SJCRH30 (cell line): ENCODE data around the gene RAB28. TPM values are rescaled to one million over a fixed set of nuclear protein-coding genes. Genes with fewer than 3 reads are reported as not detected.

Source experiments
- DNase-seq, 2 experiments: peaks; one replicate each; pipeline ENCODE4 v3.0.0-alpha.2; 2015 to 2020
- H3K27ac ChIP-seq: fragments of 250-450 bp; sonication (Bioruptor Pico); 2 replicates; pipeline ENCODE4 v1.5.1; 2020; ENCODE audit warnings: mild to moderate bottlenecking, moderate library complexity
- H3K27me3 ChIP-seq: fragments of 250-450 bp; sonication (Bioruptor Pico); 2 replicates; pipeline ENCODE4 v1.5.1; 2020; ENCODE audit warnings: mild to moderate bottlenecking, moderate library complexity
- H3K36me3 ChIP-seq: fragments of 250-450 bp; sonication (Bioruptor Pico); 2 replicates; pipeline ENCODE4 v1.5.1; 2020; ENCODE audit warnings: mild to moderate bottlenecking, moderate library complexity
- H3K4me1 ChIP-seq: fragments of 250-450 bp; sonication (Bioruptor Pico); 2 replicates; pipeline ENCODE4 v1.5.1; 2020; ENCODE audit warnings: mild to moderate bottlenecking, moderate library complexity
- H3K4me3 ChIP-seq: fragments of 250-450 bp; sonication (Bioruptor Pico); 2 replicates; pipeline ENCODE4 v1.5.1; 2020; ENCODE audit warnings: mild to moderate bottlenecking, moderate library complexity
- H3K9me3 ChIP-seq: fragments of 250-450 bp; sonication (Bioruptor Pico); replicated peaks from 2 replicates; pipeline ENCODE4 v1.5.1; 2020; ENCODE audit warnings: mild to moderate bottlenecking, moderate library complexity
- total RNA-seq: library from RNA; depleted of rRNA; stranded (reverse); fragments of >200 nt; shearing (Covaris generic); gene quantifications from 2 replicates; pipeline ENCODE4 v1.2.3, GENCODE V29; 2014; rRNA removed

RAB28 gene
- total RNA-seq: 32.7 and 40.2 TPM in 2 replicates

DNA sequence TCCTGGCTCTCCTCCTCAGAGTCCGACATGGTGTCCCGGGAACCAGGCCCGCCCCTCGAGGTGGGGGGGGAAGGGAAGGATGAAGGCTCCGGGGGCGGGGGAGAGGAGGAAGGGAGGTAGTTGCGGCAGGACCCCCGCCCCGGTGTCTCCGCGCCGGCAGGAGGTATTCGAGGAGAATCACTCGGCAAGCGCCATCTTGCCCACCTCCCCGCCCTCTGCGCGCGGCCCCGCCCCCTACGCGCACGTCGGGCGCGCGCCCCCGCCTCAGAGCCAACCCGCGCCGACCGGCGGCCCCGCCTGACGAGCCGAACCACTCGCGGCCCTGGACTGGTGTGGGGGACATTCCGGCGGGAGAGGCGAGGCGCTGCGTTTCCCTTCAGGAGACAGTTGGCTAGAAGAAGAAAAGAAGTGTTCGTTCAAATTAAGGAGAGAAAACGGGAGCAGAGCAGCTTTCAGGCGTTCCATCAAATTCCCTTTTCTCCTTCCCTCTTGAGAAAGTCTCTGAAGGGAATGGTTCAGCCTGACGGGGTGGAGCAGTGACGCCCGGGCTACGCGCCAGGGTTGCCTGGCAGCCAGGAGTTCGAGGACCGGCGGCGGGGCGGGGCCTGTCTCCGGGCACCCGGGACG, at the start of gene RAB28:
RAB28 (minus strand) TSS at position 219 of the 627 bp plus-strand sequence.
- no peaks in the 10 kb centered on the region for H3K9me3 ChIP-seq
- H3K4me1 ChIP-seq: peaks cover 10% of the 10 kb centered on the region; the same call in 1 of the 2 replicates
- no peaks in the 10 kb centered on the region for H3K36me3 ChIP-seq
- H3K27ac ChIP-seq: peak within 1 kb of the TSS; percentile 96
- no peaks in the 10 kb centered on the region for H3K27me3 ChIP-seq
- DNase-seq: peak; percentile 92 to 95
- H3K4me3 ChIP-seq: peak within 1 kb of the TSS; percentile 75

DNA sequence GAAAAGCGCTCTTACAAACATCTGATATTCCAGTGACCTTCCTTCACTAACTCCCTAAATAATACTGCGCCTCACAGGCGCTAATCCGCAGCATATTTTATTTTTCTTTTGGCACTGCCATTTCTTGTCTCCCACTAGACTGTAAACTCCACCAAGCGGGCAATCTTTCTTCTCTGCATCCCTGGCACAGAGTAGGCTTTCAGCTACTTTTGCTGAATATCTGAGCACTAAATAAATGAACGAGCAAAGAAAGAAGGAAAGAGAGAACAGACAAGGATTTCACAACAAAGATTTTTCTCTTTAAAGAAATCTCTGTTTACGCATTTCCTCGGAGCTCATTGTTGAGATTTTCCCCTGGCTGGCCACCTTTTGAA, 47.5 kb upstream of the RAB28 start:
- Histone ChIP-seq H3K36me3 (no peaks in the 10 kb centered on the region), H3K27ac (no peak overlapping the region), H3K4me1 (0 out of 2 replicates have a peak, but pooled peaks cover 3% of the 10 kb centered on the region), H3K9me3 (no peaks in the 10 kb centered on the region), H3K27me3 (no peaks in the 10 kb centered on the region), H3K4me3 (no peak overlapping the region)
- no peak for DNase-seq

DNA sequence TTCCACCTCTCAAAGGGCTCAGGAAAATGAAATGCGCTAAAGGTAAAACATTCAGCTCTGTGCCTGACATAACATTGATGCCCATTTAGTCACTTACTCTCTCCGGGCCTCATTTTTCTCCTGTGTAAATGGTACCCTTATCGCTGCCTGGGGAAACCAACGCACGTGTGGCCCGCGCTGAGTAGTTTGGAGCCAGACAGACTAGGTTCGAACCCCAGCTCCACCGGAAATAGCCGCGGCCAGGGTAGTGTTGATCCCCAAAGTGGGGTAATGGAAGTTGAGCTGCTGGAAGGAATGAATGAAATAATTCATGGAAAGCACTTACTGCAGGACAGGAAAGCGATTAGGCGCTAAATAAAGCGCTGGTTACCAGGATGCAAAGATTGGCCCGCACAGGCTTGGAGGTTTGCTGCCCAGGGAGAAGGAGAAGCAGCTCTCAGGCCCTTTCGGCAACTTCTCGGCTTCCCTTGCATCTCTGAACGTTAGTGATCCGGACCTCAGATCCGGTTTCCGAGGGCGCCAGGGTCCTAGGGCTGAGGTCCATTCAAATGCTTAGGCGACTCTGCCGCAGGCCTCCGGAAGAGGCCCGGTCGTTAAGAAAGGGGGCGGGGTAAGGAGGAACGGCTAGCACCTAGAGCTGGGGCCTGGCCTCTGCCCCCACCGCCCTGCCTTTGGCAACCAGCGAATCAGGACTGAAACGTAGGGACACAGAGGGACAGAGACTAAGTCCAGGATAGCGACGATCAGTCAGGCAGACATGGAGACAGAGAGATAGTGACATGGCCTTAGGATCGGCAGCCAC, 46.9 kb upstream of the RAB28 start:
- no peak overlapping the region for H3K27ac ChIP-seq
- H3K4me3 ChIP-seq: no peak overlapping the region
- no peak for DNase-seq
- H3K36me3 ChIP-seq: no peaks in the 10 kb centered on the region
- no peaks in the 10 kb centered on the region for H3K27me3 ChIP-seq
- peaks cover 9% of the 10 kb centered on the region for H3K4me1 ChIP-seq
- H3K9me3 ChIP-seq: no peaks in the 10 kb centered on the region

DNA sequence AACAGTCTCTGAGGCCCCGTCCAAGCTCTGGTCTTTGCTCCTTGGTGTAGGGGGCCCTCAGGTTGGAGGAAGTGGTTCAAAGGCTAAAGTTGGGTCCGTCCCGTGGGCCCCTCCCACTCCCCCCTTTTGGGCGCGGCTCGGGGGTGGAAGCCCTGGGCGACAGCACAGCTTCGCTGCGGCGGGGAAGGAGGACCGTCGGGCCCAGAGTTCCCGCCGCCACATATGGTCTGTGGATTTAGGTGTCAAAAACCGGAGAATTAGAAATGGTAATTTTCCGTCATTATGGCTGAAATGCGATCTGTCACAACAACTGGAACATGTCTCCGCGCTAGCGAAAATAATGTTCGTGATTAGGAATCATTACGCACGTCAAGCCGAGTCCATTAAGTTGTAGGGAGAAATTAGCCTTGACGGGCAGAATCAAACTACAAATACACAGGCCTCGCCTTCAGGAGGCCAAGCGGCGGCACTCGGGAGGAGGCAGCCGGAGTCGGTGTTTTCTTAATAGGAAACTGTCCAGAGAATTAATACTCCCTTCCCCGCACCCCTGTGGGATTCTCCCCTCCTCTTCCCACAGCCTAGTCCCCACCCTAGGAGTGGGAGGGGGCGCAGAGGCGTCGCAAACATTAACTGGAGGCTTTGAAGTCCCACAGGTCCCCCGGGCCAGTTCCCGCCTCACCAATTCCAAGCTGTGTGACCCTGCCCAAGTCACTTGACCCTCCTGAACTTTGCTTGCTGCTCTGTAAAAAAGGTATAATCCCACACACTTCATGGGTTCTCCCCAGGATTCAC, 45.2 kb upstream of the RAB28 start:
- no peaks in the 10 kb centered on the region; the same call in 1 of the 2 replicates for H3K9me3 ChIP-seq
- no peak overlapping the region for H3K4me3 ChIP-seq
- DNase-seq: no peak
- H3K27me3 ChIP-seq: no peaks in the 10 kb centered on the region
- peaks cover 15% of the 10 kb centered on the region for H3K4me1 ChIP-seq
- no peak overlapping the region for H3K27ac ChIP-seq
- no peaks in the 10 kb centered on the region for H3K36me3 ChIP-seq

DNA sequence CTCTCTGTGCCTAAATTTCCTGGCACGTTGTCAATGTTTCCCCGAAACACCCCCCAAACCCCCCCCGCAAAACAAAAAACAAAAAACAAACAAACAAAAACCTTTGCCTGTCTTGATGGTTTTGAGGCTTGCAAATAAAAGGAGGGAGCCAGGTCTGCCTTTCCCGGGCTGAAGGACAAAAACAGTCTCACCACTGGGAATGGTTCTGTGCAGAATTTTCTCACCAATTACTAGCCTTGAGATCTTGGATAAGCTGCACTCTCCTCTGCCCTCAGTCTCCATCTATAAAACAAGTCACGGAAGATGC, 44.6 kb upstream of the RAB28 start:
- H3K9me3 ChIP-seq: no peaks in the 10 kb centered on the region; the same call in 1 of the 2 replicates
- DNase-seq: no peak
- H3K27ac ChIP-seq: no peak overlapping the region
- H3K4me1 ChIP-seq: peaks cover 15% of the 10 kb centered on the region
- H3K4me3 ChIP-seq: no peak overlapping the region
- H3K36me3 ChIP-seq: no peaks in the 10 kb centered on the region
- H3K27me3 ChIP-seq: no peaks in the 10 kb centered on the region

DNA sequence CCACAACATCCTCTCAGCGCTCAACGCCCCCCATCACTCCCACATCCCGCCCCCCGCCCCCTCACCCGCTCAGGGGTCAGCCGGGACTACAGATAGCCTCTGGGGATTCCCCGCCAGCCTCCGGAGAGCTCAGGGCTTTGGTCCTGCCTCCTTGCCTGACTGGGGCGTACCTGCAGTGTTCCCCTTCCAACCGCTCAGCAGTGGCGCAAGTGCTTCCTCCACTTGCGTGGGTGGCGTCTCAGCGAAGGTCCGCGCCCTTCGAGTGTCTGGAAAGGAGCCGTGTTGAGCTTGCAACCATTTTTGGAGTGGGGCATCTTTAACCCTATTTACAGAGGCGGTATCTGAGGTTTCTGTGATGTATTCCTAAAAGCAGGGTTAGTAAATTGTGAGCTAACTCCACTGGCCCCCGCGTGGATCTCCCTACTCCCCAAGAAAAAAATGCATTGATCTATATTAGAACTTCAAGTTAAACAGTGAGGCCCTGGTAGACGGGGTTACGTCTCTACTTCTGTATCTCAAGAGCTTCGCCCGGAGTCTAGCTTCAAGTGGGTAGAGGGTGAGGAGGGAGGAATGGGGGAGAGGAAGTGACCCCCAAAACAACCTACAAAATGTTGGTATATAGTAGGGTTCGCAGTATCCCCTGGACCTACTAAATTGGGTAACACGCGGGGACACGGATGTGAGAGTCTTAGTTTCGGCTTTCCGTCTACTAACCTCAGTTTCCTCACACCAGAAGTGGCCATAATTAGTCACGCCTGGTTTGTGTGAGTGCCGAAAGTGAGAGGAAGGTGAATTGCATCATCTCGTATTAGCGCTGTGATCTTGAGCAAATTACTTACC, 44.1 kb upstream of the RAB28 start:
- no peaks in the 10 kb centered on the region for H3K27me3 ChIP-seq
- H3K36me3 ChIP-seq: no peaks in the 10 kb centered on the region
- peaks cover 15% of the 10 kb centered on the region for H3K4me1 ChIP-seq
- H3K27ac ChIP-seq: no peak overlapping the region
- DNase-seq: no peak
- H3K4me3 ChIP-seq: no peak overlapping the region
- no peaks in the 10 kb centered on the region; the same call in 1 of the 2 replicates for H3K9me3 ChIP-seq

DNA sequence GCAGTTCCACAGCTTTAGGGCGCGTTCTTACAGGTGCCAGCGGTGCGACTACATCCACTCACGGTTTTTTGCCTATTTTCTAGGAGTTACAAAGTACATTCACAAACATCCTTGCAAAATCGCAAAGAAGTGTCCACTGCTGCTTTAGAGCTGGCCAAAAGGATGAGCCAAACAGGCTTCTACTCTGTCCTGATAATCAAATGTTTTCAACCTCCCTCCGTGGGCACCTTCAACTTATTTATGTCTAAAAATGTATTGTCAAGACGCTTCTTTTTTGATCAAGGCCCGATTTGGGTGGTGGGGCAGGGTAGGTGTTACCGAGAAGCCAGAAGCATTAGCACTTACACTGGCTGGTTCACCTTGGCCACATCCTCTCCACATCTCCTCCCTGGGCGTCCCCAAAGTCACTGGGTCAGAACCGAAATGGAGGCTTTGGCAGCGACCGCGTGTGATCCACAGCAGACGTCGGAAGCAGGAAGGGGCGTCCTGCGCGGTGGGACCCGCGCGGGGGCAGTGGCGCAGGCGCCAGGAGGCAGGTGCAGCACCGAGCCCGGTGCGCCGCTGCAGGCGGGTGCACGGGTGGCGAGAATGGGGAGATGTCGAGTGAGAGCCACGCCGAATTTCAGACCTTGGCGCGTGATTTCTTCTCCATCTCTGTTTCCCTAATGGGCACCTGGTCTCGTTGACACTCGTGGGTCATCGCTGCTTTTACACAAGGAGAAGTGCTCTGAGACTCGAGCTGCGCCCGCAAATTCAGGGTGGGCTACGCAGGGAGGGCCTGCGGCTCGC, 43.2 kb upstream of the RAB28 start:
- Histone ChIP-seq H3K27me3 (no peaks in the 10 kb centered on the region), H3K36me3 (no peaks in the 10 kb centered on the region)
- DNase-seq: no peak

DNA sequence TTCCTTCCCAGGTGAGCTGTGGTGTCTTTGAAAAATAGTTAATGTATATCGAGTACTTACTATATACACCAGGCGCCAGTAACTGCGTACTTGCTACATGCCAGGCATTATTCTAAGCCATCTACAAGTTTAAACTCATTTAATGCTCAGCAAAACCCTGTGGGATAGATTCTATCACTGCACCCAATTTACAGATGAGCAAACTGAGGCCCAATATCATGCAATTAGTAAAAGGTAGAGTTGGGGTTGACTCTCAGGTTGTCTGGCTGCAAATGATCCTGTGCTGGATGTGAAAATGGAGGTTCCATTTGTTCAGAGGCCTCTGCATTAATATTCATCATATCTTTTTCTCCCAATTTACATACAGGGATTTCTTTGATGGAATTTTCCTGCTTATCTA, 42.5 kb upstream of the RAB28 start:
- peaks cover 15% of the 10 kb centered on the region for H3K4me1 ChIP-seq
- no peak overlapping the region for H3K27ac ChIP-seq
- H3K9me3 ChIP-seq: no peaks in the 10 kb centered on the region; the same call in 1 of the 2 replicates
- no peaks in the 10 kb centered on the region for H3K36me3 ChIP-seq
- no peaks in the 10 kb centered on the region for H3K27me3 ChIP-seq
- no peak overlapping the region for H3K4me3 ChIP-seq
- no peak for DNase-seq

More for the DNA sequence above, 43.2 kb upstream of the RAB28 start:
- H3K4me3 ChIP-seq: no peak overlapping the region
- peaks cover 15% of the 10 kb centered on the region for H3K4me1 ChIP-seq
- H3K27ac ChIP-seq: no peak overlapping the region
- no peaks in the 10 kb centered on the region; the same call in 1 of the 2 replicates for H3K9me3 ChIP-seq

DNA sequence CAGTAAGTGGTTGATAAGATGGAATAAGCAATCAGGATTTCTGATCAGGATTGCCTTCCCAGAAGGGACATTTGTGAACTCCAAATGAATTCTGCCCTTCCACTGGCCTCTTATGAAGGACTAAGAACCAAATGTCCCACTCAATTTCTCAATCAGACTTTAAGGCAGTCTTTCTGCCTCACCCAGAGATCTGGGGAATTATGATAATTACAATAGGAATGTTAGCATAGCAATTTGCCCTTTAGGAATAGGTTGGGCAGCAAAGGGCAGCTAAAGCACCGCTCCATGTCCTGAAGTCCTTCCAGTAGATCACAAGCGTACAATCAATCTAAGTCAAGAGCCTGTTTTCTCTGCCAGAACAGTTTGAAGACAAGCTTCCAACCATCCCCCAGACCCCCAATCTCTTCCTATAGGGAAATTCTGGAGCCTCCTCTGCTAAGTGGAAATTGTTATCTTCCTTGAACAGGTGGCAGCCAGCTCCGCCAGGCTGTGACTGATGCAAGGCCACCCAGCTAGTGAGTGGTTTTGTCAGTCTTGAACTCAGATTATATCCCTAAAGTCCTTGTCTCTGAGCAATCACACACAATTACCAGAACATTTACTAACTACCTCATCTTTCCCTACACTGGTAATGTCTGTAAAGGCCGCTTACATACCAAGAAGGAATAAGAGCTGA, 41.6 kb upstream of the RAB28 start:
- Histone ChIP-seq H3K4me3 (no peak overlapping the region), H3K9me3 (no peaks in the 10 kb centered on the region; the same call in 1 of the 2 replicates), H3K4me1 (peaks cover 15% of the 10 kb centered on the region), H3K36me3 (no peaks in the 10 kb centered on the region), H3K27me3 (no peaks in the 10 kb centered on the region), H3K27ac (peak overlapping the region; percentile 48)
- peak; percentile 77 to 83 for DNase-seq

DNA sequence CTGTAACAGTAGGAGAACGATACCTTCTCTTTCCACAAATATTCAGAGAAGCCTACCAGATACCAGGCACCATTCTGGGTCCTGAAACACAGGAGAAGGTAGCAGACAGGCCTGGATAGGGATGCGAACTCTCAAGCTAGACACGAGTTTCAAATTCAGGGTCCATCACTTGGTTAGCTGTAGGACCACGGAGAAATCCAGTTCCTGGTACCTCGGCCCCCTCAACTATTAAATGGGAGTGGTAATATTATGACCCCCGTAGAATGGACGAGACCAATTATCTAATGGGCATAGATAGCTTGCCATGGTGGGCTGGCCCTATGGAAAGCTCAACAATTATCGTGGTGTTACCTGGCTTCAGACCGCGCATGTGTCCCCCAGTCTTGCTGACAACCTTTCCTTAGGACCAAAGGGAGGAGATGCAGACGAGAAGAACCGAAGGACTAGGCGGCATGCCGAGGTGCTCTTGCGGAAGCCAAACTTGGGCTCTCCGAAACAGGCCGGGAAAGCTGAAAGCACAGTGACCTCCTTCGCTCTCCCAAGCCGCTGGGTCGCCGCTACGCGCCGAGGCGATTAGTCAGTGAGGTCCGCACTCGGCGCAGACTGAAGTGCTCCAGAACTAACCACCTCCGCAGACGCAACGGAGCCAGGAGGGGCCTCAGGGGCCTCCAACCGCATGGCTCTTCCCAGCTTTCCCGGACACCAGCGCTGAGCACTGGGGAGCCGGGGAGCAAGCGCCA, 40.5 kb upstream of the RAB28 start:
- H3K4me1 ChIP-seq: peaks cover 15% of the 10 kb centered on the region
- no peaks in the 10 kb centered on the region for H3K27me3 ChIP-seq
- no peak for DNase-seq
- no peak overlapping the region for H3K4me3 ChIP-seq
- no peaks in the 10 kb centered on the region for H3K36me3 ChIP-seq
- H3K9me3 ChIP-seq: no peaks in the 10 kb centered on the region; the same call in 1 of the 2 replicates
- H3K27ac ChIP-seq: no peak overlapping the region; the same call in 1 of the 2 replicates

DNA sequence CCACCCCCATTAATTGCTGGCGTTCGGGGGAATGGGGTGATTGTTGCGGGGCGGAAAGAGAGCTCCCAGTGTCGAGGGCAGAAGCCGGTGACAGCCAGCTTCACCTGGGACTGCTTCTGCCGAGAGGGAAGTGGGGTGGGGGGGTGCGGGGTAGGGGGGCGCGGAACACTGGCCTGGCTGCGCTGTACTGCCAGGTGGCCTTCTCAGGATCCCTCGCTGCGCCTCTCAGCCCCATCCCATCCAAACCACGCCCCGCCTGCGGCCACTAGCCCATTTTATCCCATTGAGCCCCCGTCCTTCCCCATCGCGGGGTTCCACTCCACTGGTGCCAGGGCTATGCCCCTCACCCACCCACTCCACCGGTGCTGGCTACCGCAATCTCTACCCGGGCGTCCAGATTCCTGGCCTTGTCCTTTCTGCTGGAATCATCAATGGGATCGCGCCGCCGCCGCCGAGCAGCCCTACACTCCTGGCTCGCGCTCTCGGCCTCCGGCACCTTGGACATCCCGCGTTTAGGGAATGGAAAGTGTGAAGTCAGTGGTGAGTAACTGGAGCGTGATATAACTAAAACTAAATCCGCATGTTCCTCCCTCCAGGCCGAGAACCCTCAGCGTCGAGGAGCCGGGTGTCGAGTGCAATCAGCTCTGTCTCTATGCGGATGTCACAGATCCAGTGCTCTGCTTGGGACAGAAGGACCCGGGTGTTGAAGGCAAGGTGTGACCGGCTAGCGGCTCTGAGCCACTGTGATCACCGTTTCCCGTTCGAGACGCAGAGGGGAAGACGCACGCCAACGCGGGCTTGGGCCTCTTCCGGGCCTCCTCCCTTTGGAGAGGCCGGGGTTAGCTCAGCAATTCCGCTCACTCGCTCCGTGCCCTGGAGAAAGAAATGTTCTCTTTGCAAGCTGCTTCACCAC, 39.7 kb upstream of the RAB28 start:
- Histone ChIP-seq H3K27me3 (no peaks in the 10 kb centered on the region), H3K4me3 (no peak overlapping the region), H3K9me3 (no peaks in the 10 kb centered on the region; the same call in 1 of the 2 replicates), H3K36me3 (no peaks in the 10 kb centered on the region), H3K4me1 (peaks cover 15% of the 10 kb centered on the region), H3K27ac (no peak overlapping the region)
- DNase-seq: no peak

DNA sequence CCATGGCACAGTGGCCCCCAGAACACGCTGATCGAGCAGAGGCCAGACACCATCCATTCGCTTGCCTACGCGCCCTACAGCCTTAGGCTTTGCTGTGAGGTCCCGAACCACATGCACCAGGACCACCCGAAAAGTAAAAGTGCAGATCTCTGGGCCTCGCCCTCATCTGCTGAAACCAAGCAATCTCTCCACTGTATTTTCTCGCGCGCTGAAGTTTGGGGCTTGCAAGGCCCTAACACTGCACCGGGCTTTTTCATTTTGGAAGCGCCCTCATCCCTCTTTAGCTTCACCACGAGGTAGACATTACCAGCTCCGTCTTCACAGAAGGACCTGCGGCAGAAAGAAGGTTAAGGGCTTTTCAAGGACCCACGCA, 39.0 kb upstream of the RAB28 start:
- DNase-seq: no peak
- no peaks in the 10 kb centered on the region for H3K27me3 ChIP-seq
- no peaks in the 10 kb centered on the region; the same call in 1 of the 2 replicates for H3K9me3 ChIP-seq
- no peak overlapping the region for H3K27ac ChIP-seq
- no peak overlapping the region for H3K4me3 ChIP-seq
- peaks cover 13% of the 10 kb centered on the region for H3K4me1 ChIP-seq
- no peaks in the 10 kb centered on the region for H3K36me3 ChIP-seq
